HCT116 (cell line): ENCODE results near the gene ITPR2. TPM values are rescaled to one million over a fixed set of nuclear protein-coding genes. Genes with fewer than 3 reads are reported as not detected.

Source experiments
- ATAC-seq: fragments of 200-7000 bp; cut with Tn5 transposase; 2 replicates; pipeline ENCODE4 v1.9.1; 2020; ENCODE audit warnings: mild to moderate bottlenecking, moderate library complexity
- BruUV-seq: library from RNA; stranded (reverse); fragments of 400-500 nt; replicated peaks from 2 replicates; lab custom pipeline; 2021; lab: Mats Ljungman, UMichigan
- CTCF ChIA-PET: fragments of 300-600 bp; sonication (Branson Sonifier 250); formaldehyde crosslinking; loops from one replicate; lab custom pipeline; 2021; ENCODE audit warnings: antibody characterized with exemption; lab: Charles Lee
- POLR2A ChIA-PET: fragments of 300-600, 350-600 bp; sonication (Branson Sonifier 250); formaldehyde crosslinking; loops from one replicate; lab custom pipeline; 2021; ENCODE audit warnings: antibody characterized with exemption; lab: Charles Lee
- RAD21 ChIA-PET, 2 experiments: fragments of 300-600 bp; sonication (Branson Sonifier 250); formaldehyde crosslinking; loops; one replicate each; lab custom pipeline; 2023; ENCODE audit warnings: low total read pairs in 2 of 2; ENCODE audit not compliant: uncharacterized antibody in 2 of 2, unreplicated experiment in 2 of 2, low non-redundant PET in 1 of 2; lab: Charles Lee
- DNase-seq: peaks from one replicate; pipeline ENCODE4 v3.0.0-alpha.2; 2010; ENCODE audit warnings: low read depth, low spot score
- H2AFZ ChIP-seq: fragments of 200-600 bp; shearing (Covaris generic), sonication (generic); 2 replicates; pipeline ENCODE4 v1.6.1; 2017; ENCODE audit warnings: low read depth, mixed run types, mixed read lengths, antibody characterized with exemption, low read length; ENCODE audit not compliant: poor library complexity, severe bottlenecking
- H3K27ac ChIP-seq: 2 replicates; pipeline ENCODE4 v1.5.1; 2012; ENCODE audit warnings: low read depth, low read length
- H3K27me3 ChIP-seq: fragments of 200-600 bp; sonication (generic); 2 replicates; pipeline ENCODE4 v1.6.1; 2016; ENCODE audit warnings: mixed run types, low read length, mixed read lengths; ENCODE audit not compliant: insufficient read depth
- H3K36me3 ChIP-seq, 2 experiments: fragments of 200-500 bp in 1 of 2; fragments of 200-600 bp in 1 of 2; sonication (Bioruptor generic) in 1 of 2; sonication (generic) in 1 of 2; 2 replicates each; pipeline versions ENCODE4 v1.5.1 to v1.6.1; 2014 to 2016; ENCODE audit warnings: low read length in 2 of 2, inconsistent platforms in 1 of 2, mixed read lengths in 1 of 2, mixed run types in 1 of 2; ENCODE audit not compliant: insufficient read depth in 2 of 2, control insufficient read depth in 1 of 2
- H3K4me1 ChIP-seq, 2 experiments: fragments of 200-600 bp in 1 of 2; sonication (generic) in 1 of 2; 2 replicates each; pipeline versions ENCODE4 v1.5.1 to v1.6.1; 2012 to 2017; ENCODE audit warnings: low read length in 2 of 2, inconsistent platforms in 1 of 2, mild to moderate bottlenecking in 1 of 2, mixed read lengths in 1 of 2, mixed run types in 1 of 2, moderate library complexity in 1 of 2; ENCODE audit not compliant: insufficient read depth in 2 of 2, control insufficient read depth in 1 of 2
- H3K4me2 ChIP-seq: fragments of 200-600 bp; sonication (generic); 2 replicates; pipeline ENCODE4 v1.6.1; 2017; ENCODE audit warnings: mixed run types, low read length, mixed read lengths
- H3K4me3 ChIP-seq, 2 experiments: fragments of 200-600 bp in 1 of 2; sonication (generic) in 1 of 2; replicated peaks in 1 of 2; 2 replicates each; pipeline ENCODE4 v1.5.1; 2011 to 2016; ENCODE audit warnings: low read length in 2 of 2, control low read depth in 1 of 2, low read depth in 1 of 2, mild to moderate bottlenecking in 1 of 2, mixed read lengths in 1 of 2, mixed run types in 1 of 2
- H3K79me2 ChIP-seq: fragments of 200-600 bp; sonication (generic); 2 replicates; pipeline ENCODE4 v1.6.1; 2017; ENCODE audit warnings: mild to moderate bottlenecking, mixed run types, low read length, moderate library complexity, mixed read lengths; ENCODE audit not compliant: insufficient read depth
- H3K9ac ChIP-seq: fragments of 200-600 bp; sonication (generic); 2 replicates; pipeline ENCODE4 v1.6.1; 2016; ENCODE audit warnings: low read length, mixed read lengths
- H3K9me2 ChIP-seq: fragments of 200-600 bp; sonication (generic), shearing (Covaris generic); 2 replicates; pipeline ENCODE4 v1.6.1; 2017; ENCODE audit warnings: mixed run types, mild to moderate bottlenecking, moderate library complexity; ENCODE audit not compliant: insufficient read depth
- H3K9me3 ChIP-seq, 2 experiments: fragments of 200-500 bp in 1 of 2; fragments of 200-600 bp in 1 of 2; sonication (Bioruptor generic) in 1 of 2; sonication (generic) in 1 of 2; 2 replicates each; pipeline ENCODE4 v1.6.1; 2014 to 2017; ENCODE audit warnings: low read length in 2 of 2, mixed read lengths in 2 of 2, inconsistent platforms in 1 of 2, low read depth in 1 of 2, mild to moderate bottlenecking in 1 of 2, mixed run types in 1 of 2, moderate library complexity in 1 of 2; ENCODE audit not compliant: control insufficient read depth in 1 of 2, insufficient read depth in 1 of 2
- H4K20me1 ChIP-seq: fragments of 200-600 bp; sonication (generic), shearing (Covaris generic); 2 replicates; pipeline ENCODE4 v1.6.1; 2017; ENCODE audit warnings: mixed run types, mild to moderate bottlenecking, moderate library complexity; ENCODE audit not compliant: insufficient read depth
- CBX3 ChIP-seq: IDR thresholded peaks from 2 replicates; pipeline ENCODE4 v1.6.1; 2012; ENCODE audit warnings: low read depth
- CEBPB ChIP-seq: IDR thresholded peaks from 2 replicates; pipeline ENCODE4 v1.6.1; 2012; ENCODE audit warnings: low read depth
- ELF1 ChIP-seq: IDR thresholded peaks from 2 replicates; pipeline ENCODE4 v1.6.1; 2012; ENCODE audit warnings: low read depth, borderline replicate concordance
- EZH2 ChIP-seq: fragments of 200-600 bp; sonication (generic); IDR thresholded peaks from 2 replicates; pipeline ENCODE4 v1.6.1; 2017; ENCODE audit warnings: antibody characterized with exemption, mixed run types
- EZH2phosphoT487 ChIP-seq: fragments of 200-600 bp; IDR thresholded peaks from 2 replicates; pipeline ENCODE4 v1.6.1; 2018; ENCODE audit warnings: antibody characterized with exemption, borderline replicate concordance
- FOSL1 ChIP-seq: IDR thresholded peaks from 2 replicates; pipeline ENCODE4 v1.6.1; 2012; ENCODE audit warnings: low read depth
- JUND ChIP-seq: IDR thresholded peaks from 2 replicates; pipeline ENCODE4 v1.6.1; 2012
- POLR2A ChIP-seq: IDR thresholded peaks from 2 replicates; pipeline ENCODE4 v1.7.0; 2011; ENCODE audit warnings: borderline replicate concordance; ENCODE audit not compliant: insufficient read depth, insufficient read length; ENCODE audit errors: extremely low read depth
- POLR2AphosphoS5 ChIP-seq: IDR thresholded peaks from 2 replicates; pipeline ENCODE4 v1.6.1; 2011; ENCODE audit warnings: mild to moderate bottlenecking, low read depth, low read length, moderate library complexity
- RAD21 ChIP-seq: IDR thresholded peaks from 2 replicates; pipeline ENCODE4 v1.6.1; 2012; ENCODE audit warnings: low read depth, mild to moderate bottlenecking
- SIN3A ChIP-seq: IDR thresholded peaks from 2 replicates; pipeline ENCODE4 v1.6.1; 2012; ENCODE audit warnings: low read depth
- SP1 ChIP-seq: IDR thresholded peaks from 2 replicates; pipeline ENCODE4 v1.6.1; 2012; ENCODE audit warnings: low read depth
- SRF ChIP-seq: IDR thresholded peaks from 2 replicates; pipeline ENCODE4 v1.6.1; 2012; ENCODE audit warnings: low read depth
- TCF7L2 ChIP-seq: IDR thresholded peaks from 2 replicates; pipeline ENCODE4 v1.7.0; 2011; ENCODE audit warnings: borderline replicate concordance, inconsistent platforms; ENCODE audit not compliant: insufficient read depth, insufficient read length; ENCODE audit errors: extremely low read depth
- YY1 ChIP-seq: IDR thresholded peaks from 2 replicates; pipeline ENCODE4 v1.6.1; 2011; ENCODE audit warnings: low read length, low read depth, moderate library complexity, mild to moderate bottlenecking; ENCODE audit not compliant: insufficient replicate concordance; ENCODE audit errors: extremely low read depth
- ZFX ChIP-seq: fragments of 450-650 bp; IDR thresholded peaks from 2 replicates; pipeline ENCODE4 v1.6.1; 2017
- ZNF274 ChIP-seq: fragments of 200-500 bp; sonication (Bioruptor generic); IDR thresholded peaks from 2 replicates; pipeline ENCODE4 v1.6.1; 2014; ENCODE audit warnings: mild to moderate bottlenecking, low read depth, low read length, inconsistent platforms
- intact Hi-C: fragments of 100-400 bp; cut with micrococcal nuclease; formaldehyde crosslinking; loops from 2 replicates; pipeline ENCODE4 v1.10.0; 2022
- total RNA-seq: library from RNA; stranded (reverse); gene quantifications from one replicate; pipeline ENCODE4 v1.2.1, GENCODE V29; 2021; ENCODE audit not compliant: unreplicated experiment
- TF ChIP-seq, protein P1 (sequence below): IDR thresholded peaks from 2 replicates; pipeline ENCODE4 v1.6.1; 2012
- TF ChIP-seq, protein P2 (sequence below): IDR thresholded peaks from 2 replicates; pipeline ENCODE4 v1.6.1; 2011; ENCODE audit warnings: mild to moderate bottlenecking, low read length, moderate library complexity; ENCODE audit not compliant: insufficient replicate concordance; ENCODE audit errors: extremely low read depth

The ITPR2 gene
- total RNA-seq, 1 experiment from 2014 or later, result 6.5 TPM

DNA sequence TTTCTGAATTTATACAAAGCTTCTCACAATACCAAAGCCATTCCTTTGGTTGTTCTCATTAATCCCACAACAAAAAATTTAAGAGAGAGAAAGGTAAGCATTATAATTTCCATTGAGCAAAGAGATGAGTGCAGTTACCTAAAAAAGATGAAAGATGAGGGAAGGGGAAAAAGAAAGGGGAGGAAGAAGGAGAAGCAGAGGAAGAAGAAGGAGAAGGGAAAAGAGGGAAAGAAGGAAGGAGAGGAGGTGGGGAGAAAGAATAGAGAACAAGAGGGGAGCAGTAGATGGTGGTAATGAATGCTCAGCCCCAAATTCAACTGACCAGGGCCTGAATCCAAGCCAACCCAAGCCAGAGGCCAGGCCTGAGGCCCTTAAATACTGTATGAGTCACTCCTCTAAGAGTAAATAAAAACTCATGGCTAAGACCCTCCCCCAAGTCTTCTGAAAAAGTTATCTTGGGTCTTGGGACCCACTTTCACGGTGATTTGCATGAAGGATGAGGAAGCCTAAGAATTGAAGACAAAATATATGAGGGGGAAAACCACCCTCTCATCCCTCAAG lies 144.6 kb downstream of the ITPR2 start (continued):
- TF ChIP-seq ZFX (no peak), ELF1 (no peak)

DNA sequence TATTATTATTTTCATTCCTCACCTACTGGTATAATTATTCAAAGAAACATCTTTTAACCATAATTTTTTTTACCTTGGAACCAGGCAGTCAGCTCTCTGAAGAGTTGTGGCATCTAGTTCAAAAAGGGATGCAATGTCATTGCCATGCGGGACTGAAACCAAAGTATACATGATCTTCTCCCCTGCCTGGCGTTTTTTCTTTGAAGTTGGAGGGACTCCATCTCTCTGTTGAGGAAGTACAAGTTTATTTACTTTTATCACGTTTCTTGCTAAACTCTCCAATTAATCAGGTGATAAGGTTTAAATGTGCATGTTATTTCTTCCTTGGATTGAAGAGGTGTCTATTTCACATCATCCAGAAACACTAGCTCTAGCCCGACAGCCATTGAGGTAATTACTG lies 146.6 kb downstream of the ITPR2 start:
- ATAC-seq (no peak), DNase-seq (no peak)
- no peak overlapping the region for H3K4me3 ChIP-seq
- ChIA-PET POLR2A (no interaction called here), CTCF (no interaction called here), RAD21 (no interaction called here)
- no peaks in the 10 kb centered on the region for H4K20me1 ChIP-seq
- no peak overlapping the region for H3K9ac ChIP-seq
- TF ChIP-seq YY1, result no peak
- no peak for TF ChIP-seq SIN3A
- no peak for TF ChIP-seq EZH2phosphoT487
- TF ChIP-seq CBX3, result no peak
- no peak for TF ChIP-seq CEBPB
- TF ChIP-seq JUND, result no peak
- TF ChIP-seq ZFX, result no peak
- TF ChIP-seq POLR2AphosphoS5, result no peak
- no peaks in the 10 kb centered on the region for H3K36me3 ChIP-seq
- intact Hi-C loops, result no loop called here
- no peaks in the 10 kb centered on the region; a peak in 1 of 4 replicates for H3K9me3 ChIP-seq
- H2AFZ ChIP-seq, result no peak overlapping the region
- H3K4me1 ChIP-seq, result peaks cover 5 to 12% of the 10 kb centered on the region in 2 experiments; a peak in 3 of 4 replicates
- no peak overlapping the region for H3K4me2 ChIP-seq
- BruUV-seq, result no TSS peak
- H3K79me2 ChIP-seq, result no peaks in the 10 kb centered on the region
- H3K9me2 ChIP-seq, result no peaks in the 10 kb centered on the region
- H3K27me3 ChIP-seq, result no peaks in the 10 kb centered on the region
- no peak overlapping the region for H3K27ac ChIP-seq

DNA sequence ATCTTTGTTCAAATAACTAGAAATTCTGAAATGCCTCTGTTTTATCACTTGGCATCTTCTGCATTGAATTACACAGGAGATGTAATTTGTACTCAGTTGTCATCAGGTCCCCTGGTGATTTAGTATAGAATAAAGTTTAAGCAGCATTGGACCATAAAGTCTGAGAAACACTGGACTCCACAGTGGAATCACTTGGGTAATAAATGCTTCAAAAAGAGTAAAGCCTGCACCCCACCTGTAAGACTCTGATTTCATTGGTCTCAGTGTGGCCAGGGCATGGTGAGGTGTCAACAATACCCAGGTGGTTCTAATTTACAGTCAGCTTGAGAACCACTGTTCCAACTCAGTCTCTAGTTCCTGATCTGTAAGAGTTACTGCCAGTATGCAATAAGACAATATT lies 148.9 kb downstream of the ITPR2 start:
- H3K9me2 ChIP-seq, result no peaks in the 10 kb centered on the region
- no peaks in the 10 kb centered on the region for H3K79me2 ChIP-seq
- ChIA-PET RAD21 (no interaction called here), POLR2A (no interaction called here), CTCF (no interaction called here)
- intact Hi-C loops, result no loop called here
- H3K9ac ChIP-seq, result no peak overlapping the region
- no peaks in the 10 kb centered on the region for H4K20me1 ChIP-seq
- H3K4me3 ChIP-seq, result no peak overlapping the region
- H2AFZ ChIP-seq, result no peak overlapping the region
- no peak overlapping the region for H3K27ac ChIP-seq
- no peaks in the 10 kb centered on the region; a peak in 1 of 4 replicates for H3K9me3 ChIP-seq
- H3K27me3 ChIP-seq, result no peaks in the 10 kb centered on the region
- ATAC-seq (no peak), DNase-seq (no peak)
- BruUV-seq, result no TSS peak
- no peaks in the 10 kb centered on the region for H3K36me3 ChIP-seq
- no peak overlapping the region for H3K4me2 ChIP-seq
- peaks cover 0 to 4% of the 10 kb centered on the region in 2 experiments; a peak in 1 of 4 replicates for H3K4me1 ChIP-seq
- TF ChIP-seq FOSL1 (no peak), EZH2 (no peak), SRF (no peak), JUND (no peak), POLR2AphosphoS5 (no peak), SP1 (no peak), POLR2A (no peak), ZNF274 (no peak), TCF7L2 (no peak), RAD21 (no peak), CEBPB (no peak), ZFX (no peak)
- TF ChIP-seq, protein P1, sequence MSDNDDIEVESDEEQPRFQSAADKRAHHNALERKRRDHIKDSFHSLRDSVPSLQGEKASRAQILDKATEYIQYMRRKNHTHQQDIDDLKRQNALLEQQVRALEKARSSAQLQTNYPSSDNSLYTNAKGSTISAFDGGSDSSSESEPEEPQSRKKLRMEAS, result no peak
- TF ChIP-seq, protein P2, sequence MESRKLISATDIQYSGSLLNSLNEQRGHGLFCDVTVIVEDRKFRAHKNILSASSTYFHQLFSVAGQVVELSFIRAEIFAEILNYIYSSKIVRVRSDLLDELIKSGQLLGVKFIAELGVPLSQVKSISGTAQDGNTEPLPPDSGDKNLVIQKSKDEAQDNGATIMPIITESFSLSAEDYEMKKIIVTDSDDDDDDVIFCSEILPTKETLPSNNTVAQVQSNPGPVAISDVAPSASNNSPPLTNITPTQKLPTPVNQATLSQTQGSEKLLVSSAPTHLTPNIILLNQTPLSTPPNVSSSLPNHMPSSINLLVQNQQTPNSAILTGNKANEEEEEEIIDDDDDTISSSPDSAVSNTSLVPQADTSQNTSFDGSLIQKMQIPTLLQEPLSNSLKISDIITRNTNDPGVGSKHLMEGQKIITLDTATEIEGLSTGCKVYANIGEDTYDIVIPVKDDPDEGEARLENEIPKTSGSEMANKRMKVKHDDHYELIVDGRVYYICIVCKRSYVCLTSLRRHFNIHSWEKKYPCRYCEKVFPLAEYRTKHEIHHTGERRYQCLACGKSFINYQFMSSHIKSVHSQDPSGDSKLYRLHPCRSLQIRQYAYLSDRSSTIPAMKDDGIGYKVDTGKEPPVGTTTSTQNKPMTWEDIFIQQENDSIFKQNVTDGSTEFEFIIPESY, result no peak
